ENCODE measurements around the gene CDH13. TPM values are rescaled to one million over a fixed set of nuclear protein-coding genes. Genes with fewer than 3 reads are reported as not detected.

CDH13 gene
- total RNA-seq, 1 donor from 2014 or later = 81.1 TPM

DNA sequence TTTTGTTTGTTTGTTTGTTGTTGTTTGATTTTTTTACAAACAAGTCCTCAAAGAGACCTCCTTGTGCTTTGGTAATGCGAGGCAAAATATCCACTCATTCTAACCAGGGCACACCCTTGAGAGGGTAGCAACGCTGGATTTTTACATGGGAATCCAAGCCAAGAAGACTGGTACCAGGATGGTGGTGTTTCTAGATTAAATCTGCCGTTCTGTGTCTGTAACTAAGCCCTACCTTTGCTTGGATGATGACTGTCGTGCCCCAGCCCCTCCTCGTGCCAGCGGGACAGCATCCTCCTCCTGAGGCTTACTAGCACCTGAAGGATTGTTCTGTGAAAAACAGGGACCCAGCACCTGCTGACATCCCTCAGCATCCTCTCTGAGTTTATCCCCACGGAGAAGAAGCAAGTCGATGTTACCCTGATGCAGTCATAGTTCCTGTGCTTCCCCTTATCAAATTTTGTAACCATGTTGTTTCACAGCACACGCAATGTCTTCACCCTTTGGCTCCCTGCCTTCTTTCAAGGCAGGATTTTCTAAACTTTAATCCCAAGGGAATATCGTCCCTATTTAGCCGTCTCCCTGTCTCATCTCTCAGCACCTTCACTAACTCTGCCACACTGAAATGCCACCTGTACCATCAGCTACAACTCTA lies 1175.9 kb downstream of the CDH13 start:
- Mint-ChIP-seq H3K27ac (ENCODE audit: unreplicated experiment) (no peak overlapping the region), H3K4me1 (ENCODE audit: low read depth, unreplicated experiment) (no peaks in the 10 kb centered on the region), H3K9me3 (ENCODE audit: unreplicated experiment) (peaks cover 7% of the 10 kb centered on the region), H3K36me3 (ENCODE audit: unreplicated experiment) (peaks cover 4% of the 10 kb centered on the region), H3K4me3 (ENCODE audit: unreplicated experiment) (no peak overlapping the region), H3K27me3 (ENCODE audit: unreplicated experiment) (peaks cover 5% of the 10 kb centered on the region)
- TF ChIP-seq, protein P1, sequence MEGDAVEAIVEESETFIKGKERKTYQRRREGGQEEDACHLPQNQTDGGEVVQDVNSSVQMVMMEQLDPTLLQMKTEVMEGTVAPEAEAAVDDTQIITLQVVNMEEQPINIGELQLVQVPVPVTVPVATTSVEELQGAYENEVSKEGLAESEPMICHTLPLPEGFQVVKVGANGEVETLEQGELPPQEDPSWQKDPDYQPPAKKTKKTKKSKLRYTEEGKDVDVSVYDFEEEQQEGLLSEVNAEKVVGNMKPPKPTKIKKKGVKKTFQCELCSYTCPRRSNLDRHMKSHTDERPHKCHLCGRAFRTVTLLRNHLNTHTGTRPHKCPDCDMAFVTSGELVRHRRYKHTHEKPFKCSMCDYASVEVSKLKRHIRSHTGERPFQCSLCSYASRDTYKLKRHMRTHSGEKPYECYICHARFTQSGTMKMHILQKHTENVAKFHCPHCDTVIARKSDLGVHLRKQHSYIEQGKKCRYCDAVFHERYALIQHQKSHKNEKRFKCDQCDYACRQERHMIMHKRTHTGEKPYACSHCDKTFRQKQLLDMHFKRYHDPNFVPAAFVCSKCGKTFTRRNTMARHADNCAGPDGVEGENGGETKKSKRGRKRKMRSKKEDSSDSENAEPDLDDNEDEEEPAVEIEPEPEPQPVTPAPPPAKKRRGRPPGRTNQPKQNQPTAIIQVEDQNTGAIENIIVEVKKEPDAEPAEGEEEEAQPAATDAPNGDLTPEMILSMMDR (IDR thresholded peaks at IDR 0.05; ENCODE audit: partially characterized antibody, unreplicated experiment) = no peak
- DNase-seq = no peak

DNA sequence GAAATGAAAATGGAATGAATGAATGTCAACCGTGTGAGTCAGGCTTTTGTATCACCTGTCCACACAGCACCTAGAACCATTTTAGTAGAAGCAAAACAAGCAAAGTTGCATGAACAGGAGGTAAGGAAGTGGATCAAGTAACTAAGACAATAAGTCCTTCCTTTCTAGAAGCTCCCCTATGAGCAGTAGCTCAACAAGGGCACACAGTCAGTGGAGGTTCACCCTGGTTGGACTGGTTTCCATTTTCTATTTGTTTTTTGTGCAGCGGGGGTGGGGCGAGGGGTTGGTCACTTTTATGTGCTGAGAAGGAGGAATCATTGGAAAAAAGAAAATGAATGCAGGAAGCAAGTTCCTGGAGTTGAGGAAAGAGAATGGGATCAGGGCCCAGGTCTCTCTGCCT lies 1177.0 kb downstream of the CDH13 start:
- H3K4me3 Mint-ChIP-seq (ENCODE audit: unreplicated experiment) = no peak overlapping the region
- H3K27me3 Mint-ChIP-seq (ENCODE audit: unreplicated experiment) = peaks cover 5% of the 10 kb centered on the region
- H3K9me3 Mint-ChIP-seq (ENCODE audit: unreplicated experiment) = peaks cover 9% of the 10 kb centered on the region
- no peak overlapping the region for H3K27ac Mint-ChIP-seq (ENCODE audit: unreplicated experiment)
- peaks cover 1% of the 10 kb centered on the region for H3K4me1 Mint-ChIP-seq (ENCODE audit: low read depth, unreplicated experiment)
- peaks cover 4% of the 10 kb centered on the region for H3K36me3 Mint-ChIP-seq (ENCODE audit: unreplicated experiment)
- TF ChIP-seq, protein P1 (IDR thresholded peaks at IDR 0.05; ENCODE audit: partially characterized antibody, unreplicated experiment) = no peak
- DNase-seq = no peak

DNA sequence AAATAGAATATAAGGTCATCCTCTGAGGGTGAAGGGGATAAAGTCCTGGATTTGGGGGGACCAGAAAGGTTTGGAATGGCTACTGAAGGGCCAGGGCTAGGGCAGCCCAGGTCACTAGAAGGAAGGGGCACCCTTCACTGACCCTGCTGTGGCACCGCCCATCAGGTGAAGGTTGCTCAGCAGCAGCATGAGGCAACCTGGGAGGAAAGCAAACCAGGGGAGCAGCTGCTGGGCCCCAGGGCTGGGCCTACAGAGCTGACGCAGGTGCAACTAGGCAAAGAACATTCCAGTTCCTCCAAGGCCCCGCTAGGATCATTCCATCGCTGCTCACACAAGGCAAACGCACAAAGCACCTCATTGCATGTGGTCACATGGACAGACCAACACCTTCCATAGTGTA lies 1177.6 kb downstream of the CDH13 start:
- DNase-seq = no peak
- Mint-ChIP-seq H3K27me3 (ENCODE audit: unreplicated experiment) (peaks cover 5% of the 10 kb centered on the region), H3K36me3 (ENCODE audit: unreplicated experiment) (peaks cover 4% of the 10 kb centered on the region), H3K9me3 (ENCODE audit: unreplicated experiment) (peaks cover 9% of the 10 kb centered on the region), H3K27ac (ENCODE audit: unreplicated experiment) (no peak overlapping the region), H3K4me1 (ENCODE audit: low read depth, unreplicated experiment) (peaks cover 6% of the 10 kb centered on the region), H3K4me3 (ENCODE audit: unreplicated experiment) (no peak overlapping the region)
- TF ChIP-seq, protein P1 (IDR thresholded peaks at IDR 0.05; ENCODE audit: partially characterized antibody, unreplicated experiment) = no peak

DNA sequence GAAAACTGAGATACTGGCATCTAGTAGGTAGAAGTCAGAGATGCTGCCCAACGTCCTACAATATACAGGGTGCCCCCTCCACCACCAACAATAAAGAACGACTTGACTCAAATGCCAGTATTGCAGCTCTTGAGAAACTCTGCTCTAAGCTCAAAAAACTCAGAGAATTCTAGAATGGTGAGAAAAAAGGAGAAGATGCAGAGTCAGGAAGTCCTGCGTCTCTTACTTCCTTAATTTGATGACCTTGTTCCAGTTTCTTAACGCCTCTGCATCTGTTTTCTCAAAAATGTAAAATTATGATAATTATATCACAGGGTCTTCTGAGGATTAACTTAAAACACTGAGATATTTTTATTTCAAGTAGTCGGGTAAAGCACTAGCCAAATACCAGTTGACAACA lies 1179.3 kb downstream of the CDH13 start:
- Mint-ChIP-seq H3K27ac (ENCODE audit: unreplicated experiment) (no peak overlapping the region), H3K4me3 (ENCODE audit: unreplicated experiment) (no peak overlapping the region), H3K4me1 (ENCODE audit: low read depth, unreplicated experiment) (peaks cover 6% of the 10 kb centered on the region), H3K36me3 (ENCODE audit: unreplicated experiment) (peaks cover 4% of the 10 kb centered on the region), H3K9me3 (ENCODE audit: unreplicated experiment) (peaks cover 7% of the 10 kb centered on the region), H3K27me3 (ENCODE audit: unreplicated experiment) (peaks cover 5% of the 10 kb centered on the region)
- TF ChIP-seq, protein P1 (IDR thresholded peaks at IDR 0.05; ENCODE audit: partially characterized antibody, unreplicated experiment) = no peak
- DNase-seq = no peak

DNA sequence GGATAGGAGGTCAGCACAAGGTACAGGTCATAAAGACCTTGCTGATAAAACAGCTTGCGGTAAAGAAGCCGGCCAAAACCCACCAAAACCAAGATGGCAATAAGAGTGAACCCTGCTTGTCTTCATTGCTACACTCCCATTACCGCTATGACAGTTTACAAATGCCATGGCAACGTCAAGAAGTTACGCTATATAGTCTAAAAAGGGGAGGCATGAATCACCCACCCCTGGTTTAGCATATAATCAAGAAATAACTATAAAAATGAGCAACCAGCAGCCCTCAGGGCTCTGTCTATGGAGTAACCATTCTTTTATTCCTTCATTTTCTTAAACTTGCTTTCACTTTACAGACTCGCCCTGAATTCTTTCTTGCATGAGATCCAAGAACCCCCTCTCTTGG lies 1180.0 kb downstream of the CDH13 start:
- Mint-ChIP-seq H3K4me1 (ENCODE audit: low read depth, unreplicated experiment) (peaks cover 6% of the 10 kb centered on the region), H3K27me3 (ENCODE audit: unreplicated experiment) (peaks cover 5% of the 10 kb centered on the region), H3K27ac (ENCODE audit: unreplicated experiment) (no peak overlapping the region), H3K4me3 (ENCODE audit: unreplicated experiment) (peak overlapping the region; percentile 64), H3K9me3 (ENCODE audit: unreplicated experiment) (peaks cover 7% of the 10 kb centered on the region), H3K36me3 (ENCODE audit: unreplicated experiment) (peaks cover 4% of the 10 kb centered on the region)
- no peak for DNase-seq
- TF ChIP-seq, protein P1 (IDR thresholded peaks at IDR 0.05; ENCODE audit: partially characterized antibody, unreplicated experiment) = no peak
